ENCODE data around the gene SGMS1. TPM values are rescaled to one million over a fixed set of nuclear protein-coding genes. Genes with fewer than 3 reads are reported as not detected.
"Not testable (repeated sequence)": the region's sequence is repeated elsewhere in the genome, so short reads cannot be mapped to it uniquely, and the experiment has no call there.

Gene SGMS1
- total RNA-seq, 1 donor from 2014 or later, result 76.2 TPM

DNA sequence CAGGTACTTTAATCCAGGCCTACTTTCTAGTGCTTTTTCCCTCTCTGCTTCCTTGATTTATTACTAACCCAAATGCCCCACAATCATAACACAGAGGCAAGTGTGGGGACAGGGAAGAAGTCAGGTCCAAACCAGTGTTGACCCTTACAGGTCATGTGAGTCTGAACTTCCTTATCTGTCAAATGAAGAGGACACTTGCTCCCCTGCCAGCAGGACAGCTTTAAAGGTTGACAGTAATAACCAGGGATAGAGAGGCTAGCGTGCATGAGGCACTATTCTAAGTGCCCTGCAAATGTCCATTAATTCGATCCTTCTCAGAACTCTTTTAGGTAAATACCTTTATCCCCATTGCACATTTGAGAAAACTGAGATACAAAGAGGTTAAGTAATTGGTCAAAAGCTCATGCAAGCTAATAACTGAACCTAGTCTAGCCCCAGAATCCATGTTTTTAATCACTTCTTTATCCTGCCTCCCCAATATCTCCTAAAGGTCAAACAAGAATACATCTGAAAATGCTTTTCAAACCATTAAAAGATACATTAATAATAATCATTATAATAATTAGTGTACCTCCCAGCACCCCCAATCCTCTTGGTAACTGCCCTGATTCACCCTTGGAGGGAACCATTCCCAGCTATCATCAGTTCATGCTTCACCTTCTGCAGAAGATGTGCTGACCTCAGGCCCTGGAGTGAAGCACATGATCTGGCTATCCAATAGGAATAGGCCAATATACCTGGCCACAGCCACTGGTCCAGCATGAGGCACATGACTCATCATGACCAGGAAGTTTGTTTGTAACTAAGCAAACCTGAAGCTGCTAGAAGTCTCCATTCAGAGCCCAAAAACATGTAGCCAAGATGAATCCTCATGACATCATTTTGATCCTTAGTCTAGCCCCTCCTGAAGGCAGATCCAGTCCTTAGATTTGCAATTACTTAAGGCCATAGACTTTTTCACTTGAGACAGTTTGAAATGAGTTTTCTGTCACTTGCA lies 40.7 kb downstream of the SGMS1 start:
- DNase-seq (ENCODE audit: low read depth in 2 of 2), result no peak

DNA sequence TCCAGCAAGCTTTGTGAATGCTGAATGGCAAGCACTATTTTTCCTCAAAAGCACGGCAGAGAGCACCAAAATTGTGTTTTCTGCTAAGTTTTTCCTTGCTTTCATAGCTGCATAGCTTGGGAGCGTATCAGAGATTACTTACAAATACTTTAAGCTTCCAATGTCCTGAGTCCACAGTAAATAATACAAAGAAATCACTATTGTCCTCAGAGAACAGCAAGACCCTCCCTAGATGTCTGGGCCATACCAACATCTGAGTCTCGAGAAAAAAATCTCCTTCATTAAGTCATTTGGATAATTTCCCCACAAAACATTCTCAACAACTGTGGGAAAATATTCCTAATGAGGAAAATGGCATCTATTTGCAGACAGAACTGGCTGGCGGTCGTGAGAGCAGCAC lies 41.7 kb downstream of the SGMS1 start:
- DNase-seq (ENCODE audit: low read depth in 2 of 2), result no peak

DNA sequence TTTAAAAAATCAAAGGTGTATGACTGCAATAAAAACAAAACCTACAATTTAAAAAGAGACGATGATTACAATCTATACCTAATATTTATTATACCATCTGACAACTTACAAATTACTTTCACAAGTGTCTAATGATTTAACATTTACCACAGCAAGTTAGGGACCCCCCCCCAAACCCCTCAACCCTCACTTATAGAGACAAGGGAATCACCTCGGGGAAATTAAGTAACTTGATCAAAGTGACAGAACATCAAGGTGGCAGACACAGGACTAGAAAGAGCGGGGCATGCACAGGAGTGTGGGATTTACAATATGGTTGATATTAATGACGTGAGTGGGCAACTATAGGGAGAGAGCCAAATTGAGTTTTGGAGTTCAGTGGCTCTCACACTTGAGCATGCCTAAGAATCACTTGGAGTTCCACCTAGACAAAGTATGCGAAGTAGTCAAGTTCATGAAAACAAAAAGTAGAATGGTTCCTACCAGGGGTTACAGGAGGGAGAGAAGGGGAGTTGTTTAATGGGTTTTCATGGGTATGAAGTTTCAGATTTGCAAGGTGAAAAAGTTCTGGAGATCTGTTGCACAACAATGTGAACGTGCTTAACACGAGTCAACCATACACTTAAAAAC lies 43.4 kb downstream of the SGMS1 start:
- no peak for DNase-seq (ENCODE audit: low read depth in 2 of 2)

DNA sequence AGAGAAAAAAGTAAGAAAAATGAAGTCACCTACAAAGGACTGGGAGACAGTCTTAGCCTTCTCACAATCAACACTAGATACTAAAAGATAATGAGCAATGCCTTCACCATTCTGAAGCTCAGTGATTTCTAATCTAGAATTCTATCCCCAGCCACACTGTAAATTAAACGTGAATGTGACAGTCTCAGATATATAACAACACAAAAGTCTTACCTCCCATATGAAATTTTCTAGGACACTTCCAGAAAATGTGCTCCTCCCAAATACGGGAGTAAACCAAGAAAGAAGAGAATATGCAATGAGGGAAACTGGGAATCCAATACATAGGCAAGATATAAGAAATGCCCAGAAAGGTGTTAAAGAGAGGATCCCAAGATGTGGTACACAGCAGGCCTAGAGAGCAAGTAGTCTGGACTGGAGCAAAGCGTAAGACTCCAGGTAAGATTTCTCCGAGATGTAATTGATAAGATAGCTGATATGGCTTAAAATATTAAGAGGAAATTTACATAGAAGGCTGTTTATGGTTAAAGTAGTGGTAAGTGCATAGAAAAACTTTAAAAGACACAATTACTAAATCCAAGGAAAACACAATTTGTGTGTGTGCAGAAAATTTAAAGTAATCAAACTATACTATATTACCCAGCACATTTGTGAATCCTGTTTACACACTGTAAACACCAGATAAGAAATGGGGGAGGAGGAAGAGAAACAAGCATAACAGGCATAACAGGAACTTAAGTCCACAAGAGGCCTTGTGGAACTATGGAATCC lies 44.1 kb downstream of the SGMS1 start:
- DNase-seq (ENCODE audit: low read depth in 2 of 2), result no peak

DNA sequence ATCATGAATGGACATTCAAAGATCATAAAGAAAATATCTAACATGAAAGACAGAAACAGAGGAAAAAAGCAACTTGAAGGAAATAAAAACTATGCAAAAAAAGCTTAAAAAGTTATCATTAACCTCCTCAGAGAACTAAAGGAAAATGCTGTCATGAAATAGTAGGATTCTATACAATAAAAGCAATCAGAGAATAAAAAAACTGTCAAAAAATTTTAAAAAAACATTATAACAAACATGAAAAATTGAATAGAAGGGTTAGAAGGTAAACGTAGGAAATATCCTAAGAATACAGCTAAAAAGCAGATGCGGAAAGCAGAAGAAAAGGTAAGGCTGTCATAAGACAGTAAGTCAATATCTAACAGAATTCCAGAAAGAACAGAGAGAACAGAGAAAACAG lies 44.8 kb downstream of the SGMS1 start:
- no peak for DNase-seq (ENCODE audit: low read depth in 2 of 2)

DNA sequence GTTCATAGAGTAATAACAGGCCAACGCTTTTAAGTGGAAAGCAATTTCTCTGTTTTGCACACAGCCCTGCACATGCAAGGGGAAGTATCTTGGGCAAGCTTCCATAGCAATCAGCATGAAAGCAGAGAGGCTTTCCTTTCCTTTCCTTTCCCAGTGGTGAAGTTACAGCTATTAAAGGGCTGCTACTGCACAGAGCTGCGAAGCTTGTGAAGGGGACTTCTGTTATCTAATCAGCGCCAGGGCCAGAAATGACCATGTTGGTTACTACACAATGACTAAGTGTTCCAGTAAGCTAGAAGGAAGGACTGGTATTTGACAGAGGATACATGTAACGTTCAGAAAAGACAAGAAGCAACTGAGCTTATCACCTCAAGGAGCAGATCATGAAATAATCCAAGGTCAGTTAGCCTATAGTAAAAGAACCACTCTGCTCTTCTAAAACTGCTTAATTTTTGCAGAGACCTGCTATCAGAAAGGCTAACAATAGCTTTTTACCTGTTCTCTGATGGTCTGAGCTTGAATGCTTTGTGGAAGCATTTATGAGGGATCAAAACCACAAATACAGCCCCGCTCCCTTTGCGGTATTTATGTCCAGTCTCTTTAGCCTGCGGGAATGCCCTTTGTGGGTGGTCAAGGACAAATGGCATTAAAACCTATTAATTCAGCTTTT lies 45.9 kb downstream of the SGMS1 start:
- peak; percentile 45 to 65 for DNase-seq (ENCODE audit: low read depth in 2 of 2)

DNA sequence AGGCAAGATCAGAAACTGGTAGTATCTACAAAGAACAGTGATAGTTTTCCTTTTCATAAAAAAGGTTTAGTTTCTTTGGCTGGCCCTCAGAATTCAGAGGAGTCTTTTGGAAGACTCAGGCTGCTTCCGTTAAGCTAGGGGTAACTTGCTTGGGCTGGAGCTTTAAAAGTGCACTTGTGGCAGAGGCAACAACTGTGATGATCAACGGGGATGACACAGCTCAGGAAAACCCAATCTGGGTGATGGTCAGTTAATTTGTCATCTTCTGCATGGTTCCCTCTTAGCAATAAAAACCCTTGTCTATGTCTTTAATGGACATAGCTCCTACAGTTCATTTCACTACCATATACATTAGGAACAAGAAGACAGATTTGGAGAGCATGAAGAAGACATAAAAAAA lies 46.7 kb downstream of the SGMS1 start:
- DNase-seq (ENCODE audit: low read depth in 2 of 2), result no peak

DNA sequence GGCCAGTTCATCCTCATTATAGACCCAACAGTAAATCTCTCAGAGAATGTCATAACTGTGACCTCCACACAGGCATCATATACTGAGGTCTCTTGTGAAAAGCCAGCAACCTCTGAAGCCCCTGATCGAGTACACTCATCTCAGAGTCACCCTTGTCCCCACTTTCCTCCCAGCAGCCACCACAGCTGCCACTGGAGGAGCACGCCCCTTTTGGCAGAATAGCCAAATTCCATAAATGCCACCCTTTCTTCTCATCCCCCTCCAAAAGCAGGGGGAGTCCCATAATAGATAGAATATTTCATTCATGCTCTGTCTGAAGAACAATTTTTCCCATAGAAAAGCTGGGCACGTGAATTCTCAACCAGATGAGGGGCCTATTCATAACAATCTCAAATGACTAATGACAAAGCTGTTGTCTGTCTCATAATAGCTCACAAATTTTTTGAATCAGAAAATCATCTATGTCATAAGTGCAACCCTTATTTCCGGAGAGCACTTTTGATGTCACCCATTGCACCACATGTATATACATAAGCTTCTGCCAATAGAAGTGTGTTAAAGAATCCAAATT lies 47.4 kb downstream of the SGMS1 start:
- peak; percentile 22 to 36 for DNase-seq (ENCODE audit: low read depth in 2 of 2)

DNA sequence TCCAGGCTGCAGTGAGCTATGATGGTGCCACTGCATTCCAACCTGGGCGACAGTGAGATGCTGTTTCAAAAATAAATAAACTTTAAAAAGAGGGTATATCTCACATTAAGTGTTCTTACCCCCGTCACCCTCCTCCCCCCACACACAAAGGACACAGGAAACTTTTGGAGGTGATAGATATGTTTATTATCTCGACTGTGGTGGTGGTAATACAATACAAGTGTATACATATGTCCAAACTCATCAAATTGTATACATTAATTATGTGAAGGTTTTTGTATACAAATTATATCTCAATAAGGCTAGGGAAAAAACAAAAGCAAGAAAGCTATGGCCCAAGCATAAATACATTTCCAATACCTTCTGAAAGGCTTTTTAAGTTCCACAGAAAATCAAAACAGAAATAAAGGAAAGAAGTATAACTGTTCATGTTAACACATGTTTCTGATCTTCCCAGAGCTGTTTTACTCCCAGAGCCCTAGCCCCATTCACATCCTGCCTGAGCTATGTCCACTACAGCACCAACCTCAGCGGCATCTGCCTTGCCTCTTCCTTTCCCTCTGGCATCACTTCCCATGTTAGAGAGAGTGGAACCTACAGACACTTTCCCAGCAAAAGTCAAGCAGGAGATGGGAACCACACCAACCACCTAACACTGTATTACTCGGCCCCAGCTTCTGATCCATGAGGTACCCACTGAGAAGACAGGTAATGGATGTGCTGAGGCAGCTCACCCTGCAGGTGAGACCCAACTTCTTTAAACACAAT lies 48.1 kb downstream of the SGMS1 start:
- DNase-seq (ENCODE audit: low read depth in 2 of 2), result peak in 1 of 2 donors; percentile 8

DNA sequence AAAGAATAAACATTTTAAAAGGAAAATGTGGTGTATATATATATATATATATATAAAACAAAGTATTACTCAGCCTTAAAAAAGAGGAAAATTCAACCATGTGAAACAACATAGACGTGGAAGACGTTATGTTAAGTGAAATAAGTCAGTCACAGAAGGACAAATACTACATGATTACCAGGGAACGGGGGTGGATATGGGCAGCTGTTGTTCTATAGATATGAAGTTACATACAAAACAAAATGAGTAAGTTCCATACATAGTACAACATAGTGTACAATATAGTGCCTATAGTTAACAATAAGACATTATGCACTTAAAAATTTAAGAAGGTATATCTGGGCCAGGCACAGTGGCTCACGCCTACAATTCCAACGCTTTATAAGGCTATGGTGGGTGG lies 48.8 kb downstream of the SGMS1 start:
- no peak for DNase-seq (ENCODE audit: low read depth in 2 of 2)

DNA sequence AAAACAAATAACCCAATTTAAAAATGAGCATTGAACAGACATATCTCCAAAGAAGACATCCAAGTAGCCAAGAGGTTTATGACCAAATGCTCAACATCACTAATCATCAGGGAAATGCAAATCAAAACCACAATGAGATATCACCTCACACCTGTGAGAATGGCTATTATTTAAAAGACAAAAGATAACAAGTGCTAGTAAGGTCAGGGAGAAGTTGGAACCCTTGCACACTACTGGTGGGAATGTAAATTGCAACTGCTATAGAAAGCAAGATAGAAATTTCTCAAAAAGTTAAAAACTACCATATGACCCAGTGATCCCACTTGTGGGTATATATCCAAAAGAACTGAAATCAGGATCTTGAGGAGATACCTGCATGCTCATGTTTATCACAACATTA lies 49.5 kb downstream of the SGMS1 start:
- DNase-seq (ENCODE audit: low read depth in 2 of 2), result no peak

DNA sequence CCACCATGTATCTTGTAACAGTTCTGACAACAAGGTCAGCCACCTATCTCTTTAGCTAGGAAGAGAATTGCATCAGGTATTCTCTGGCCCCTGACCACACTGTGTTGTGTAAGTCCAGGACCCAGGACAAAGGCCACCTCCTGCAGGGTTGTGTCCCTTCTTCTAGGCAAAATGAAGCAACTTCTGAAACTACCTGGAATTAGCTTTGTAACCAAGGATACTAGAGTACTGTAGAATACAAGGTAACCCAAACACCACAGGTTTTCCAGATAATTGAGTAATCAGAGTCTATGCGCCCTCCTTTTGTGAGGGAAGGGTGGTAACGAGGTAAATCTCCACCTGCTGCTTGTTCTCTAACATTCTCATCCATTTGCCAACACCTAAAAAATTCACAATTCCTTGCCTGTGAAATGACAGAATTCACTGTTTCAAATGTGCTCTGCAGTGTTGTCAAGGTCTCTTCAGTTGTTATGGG lies 51.7 kb downstream of the SGMS1 start:
- no peak for DNase-seq (ENCODE audit: low read depth in 2 of 2)

DNA sequence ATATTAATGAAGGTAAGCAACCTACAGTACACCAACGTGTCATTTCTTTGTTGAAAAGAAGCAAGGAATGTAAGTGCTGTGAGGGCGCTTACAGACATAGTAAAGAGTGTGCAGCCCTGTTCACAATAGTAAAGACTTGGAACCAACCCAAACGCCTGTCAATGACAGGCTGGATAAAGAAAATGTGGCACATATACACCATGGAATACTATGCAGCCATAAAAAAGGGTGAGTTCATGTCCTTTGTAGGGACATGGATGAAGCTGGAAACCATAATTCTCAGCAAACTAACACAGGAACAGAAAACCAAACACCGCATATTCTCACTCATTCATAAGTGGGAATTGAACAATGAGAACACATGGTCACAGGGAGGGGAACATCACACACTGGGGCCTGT lies 55.0 kb downstream of the SGMS1 start:
- DNase-seq (ENCODE audit: low read depth in 2 of 2), result not testable (repeated sequence)

DNA sequence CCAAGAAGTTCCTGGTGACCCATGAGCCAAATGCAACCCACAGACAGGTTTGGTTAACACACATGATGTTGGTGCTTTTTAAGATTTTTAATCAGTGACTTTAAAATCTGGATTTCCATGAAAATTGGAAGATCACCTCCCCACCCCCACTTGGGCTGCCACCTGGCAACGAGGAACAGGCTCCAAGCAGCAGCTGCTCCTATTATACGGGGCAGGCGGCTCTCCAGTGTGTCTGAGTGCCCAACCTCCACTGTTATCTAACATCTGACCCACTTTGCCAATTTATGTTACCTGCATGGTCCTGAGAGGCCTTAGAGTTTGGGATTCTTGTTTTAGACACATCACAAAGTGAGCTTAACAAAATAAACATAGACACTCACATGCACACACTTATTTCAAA lies 56.4 kb downstream of the SGMS1 start:
- no peak for DNase-seq (ENCODE audit: low read depth in 2 of 2)

DNA sequence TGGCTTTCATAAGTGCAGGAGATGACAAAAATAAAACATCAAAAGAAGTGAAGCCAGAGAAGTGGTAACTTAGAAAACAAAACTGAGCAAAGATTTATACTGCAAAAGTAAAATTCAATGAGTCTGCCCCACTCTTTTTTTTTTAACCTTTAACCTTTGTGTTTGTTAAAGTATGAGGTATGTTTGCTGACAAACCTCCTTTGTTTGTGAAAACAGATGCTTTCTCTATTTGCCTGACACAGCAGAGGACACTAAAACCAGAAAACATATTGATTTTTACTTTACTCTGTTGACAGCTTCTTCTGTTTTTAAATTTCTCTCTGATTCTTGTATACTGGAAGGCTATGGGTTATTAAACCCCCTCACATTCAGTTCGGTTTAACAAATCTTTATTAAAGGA lies 57.6 kb downstream of the SGMS1 start:
- DNase-seq (ENCODE audit: low read depth in 2 of 2), result no peak

DNA sequence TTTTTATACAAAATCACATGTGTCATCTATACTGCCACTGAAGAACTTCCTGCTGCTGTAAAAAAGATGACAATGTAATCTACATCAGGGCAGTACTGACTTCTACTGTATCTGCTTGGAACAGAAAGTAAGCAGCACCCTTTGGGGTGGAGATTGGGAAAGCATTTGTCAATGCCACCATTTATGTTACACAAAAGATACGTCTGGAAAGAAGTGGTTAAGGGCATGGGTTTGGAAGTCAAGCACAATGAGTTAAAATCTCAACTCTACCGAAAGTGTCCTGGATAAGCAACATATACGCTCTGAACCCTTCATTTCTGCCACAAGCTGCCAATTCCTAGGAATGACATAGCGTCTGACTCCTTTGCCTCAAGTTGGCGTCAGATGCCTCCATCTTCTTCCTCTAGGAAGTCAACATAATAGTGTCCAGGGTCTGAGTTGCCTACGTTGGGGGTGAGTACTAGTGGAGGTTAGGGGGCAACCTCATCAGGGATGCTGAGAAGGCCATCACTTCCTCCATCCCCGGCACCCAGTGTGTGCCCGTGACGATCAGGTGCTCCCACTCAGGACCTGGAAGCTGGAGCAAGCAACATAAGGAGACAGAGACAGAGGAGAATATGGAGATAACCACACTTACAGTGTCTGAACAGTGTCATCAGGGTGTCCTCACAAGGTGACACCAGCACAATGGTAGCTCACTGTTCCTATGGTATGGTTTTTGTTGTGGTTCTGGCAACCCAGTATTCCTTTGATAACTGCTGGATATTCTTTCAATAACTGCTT lies 58.3 kb downstream of the SGMS1 start:
- DNase-seq (ENCODE audit: low read depth in 2 of 2), result no peak

DNA sequence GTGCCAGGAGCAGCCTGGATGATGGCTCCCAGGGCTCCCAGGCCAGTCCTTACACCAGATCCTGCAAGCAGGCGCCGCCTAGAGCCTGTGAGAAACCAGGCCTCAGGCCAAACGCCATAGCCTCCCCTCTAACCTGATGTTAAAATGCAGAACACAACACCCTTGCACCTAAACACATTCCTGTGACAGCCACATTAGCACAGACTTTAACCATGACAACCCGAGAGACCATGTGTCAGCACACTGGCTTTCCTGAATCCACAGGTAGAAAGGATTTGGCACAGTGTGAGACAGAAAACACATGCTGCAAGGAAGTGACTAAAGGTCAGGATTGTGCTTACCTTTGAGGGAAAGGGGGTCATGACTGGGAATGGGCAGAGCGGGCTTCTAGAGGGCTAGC lies 59.9 kb downstream of the SGMS1 start:
- peak in 1 of 2 donors; percentile 62 for DNase-seq (ENCODE audit: low read depth in 2 of 2)

DNA sequence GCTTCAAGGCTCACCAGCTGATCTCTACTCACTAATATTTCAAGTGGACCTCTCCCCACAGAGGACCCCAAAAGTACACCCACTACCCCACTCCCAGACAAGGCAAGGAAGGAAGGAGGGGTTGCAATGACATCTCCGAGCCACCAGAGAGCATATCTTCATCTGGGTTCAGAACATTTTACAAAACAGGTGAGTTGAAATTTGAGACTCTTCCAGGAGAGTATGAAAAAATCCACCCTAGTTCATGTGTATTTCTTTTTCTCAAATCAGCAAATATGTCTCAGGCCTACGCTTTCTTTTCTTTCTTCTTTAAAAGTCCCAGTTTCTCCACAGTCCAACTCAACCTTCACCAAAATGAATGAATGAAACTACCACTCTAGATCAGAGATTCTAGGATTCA lies 61.9 kb downstream of the SGMS1 start:
- no peak for DNase-seq (ENCODE audit: low read depth in 2 of 2)

DNA sequence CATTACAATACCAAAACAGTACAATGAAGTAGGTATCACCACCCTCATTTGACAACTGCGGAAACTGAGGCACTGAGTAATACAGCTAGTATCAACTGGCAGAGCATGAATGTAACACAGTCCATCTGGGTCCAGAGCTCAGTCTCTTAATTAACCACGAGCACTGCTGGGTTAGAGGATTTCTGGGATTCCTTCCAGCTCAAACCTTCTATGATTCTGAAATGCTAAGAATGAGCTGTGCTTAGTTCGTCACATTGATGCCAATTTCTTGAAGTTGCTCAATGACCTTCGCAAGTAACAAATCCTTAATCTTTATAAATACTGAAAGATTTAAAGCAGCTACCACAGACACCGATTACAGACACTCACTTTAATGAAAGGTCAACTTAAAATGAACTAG lies 62.5 kb downstream of the SGMS1 start:
- DNase-seq (ENCODE audit: low read depth in 2 of 2), result no peak

DNA sequence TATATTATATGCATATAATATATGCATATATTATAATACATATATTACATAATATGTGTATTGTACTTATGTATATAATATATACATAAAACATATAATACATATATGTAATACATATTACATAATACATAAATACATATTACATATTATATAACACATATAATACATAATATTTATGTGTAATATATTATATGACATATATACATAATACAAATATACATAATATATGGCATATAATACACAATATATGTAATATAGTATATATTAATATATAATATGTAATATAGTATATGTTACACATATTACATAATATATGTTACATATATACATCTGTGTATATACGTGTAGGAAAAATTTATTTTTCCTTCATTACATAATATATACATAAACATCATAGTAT lies 63.4 kb downstream of the SGMS1 start:
- no peak for DNase-seq (ENCODE audit: low read depth in 2 of 2)

Measured in lung microvascular endothelial cell (primary cell).